ENCODE results near the gene CFAP53.

DNA sequence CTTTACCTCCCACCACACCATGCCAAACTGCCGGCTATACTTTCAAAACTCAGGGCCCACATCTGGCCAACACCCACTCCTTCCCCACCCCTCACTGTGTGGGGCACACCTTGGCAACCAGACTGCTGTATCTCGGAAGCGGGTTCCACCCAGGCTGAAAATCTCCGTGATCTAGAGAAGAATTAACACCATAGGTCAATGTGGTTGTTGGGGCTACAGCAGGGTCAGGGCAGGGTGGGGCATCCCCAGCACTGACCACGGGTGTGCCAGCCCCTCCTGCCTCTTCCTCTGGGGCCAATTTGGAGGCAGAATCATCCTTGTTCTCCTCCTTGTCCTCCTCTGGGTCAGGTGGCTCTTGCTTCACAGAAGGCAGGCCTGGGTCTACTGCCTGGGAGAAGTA, 6.3 kb upstream of the CFAP53 start:
- TF ChIP-seq CTCF (conservative IDR thresholded peaks at IDR 0.05; ENCODE audit: low read depth, low read length) (no peak), CEBPB (IDR thresholded peaks at IDR 0.05; ENCODE audit: low read depth, low read length) (no peak), POLR2A (IDR thresholded peaks at IDR 0.05; ENCODE audit: low read depth, low read length) (no peak), MXI1 (IDR thresholded peaks at IDR 0.05; ENCODE audit: borderline replicate concordance, low read depth, low read length) (no peak)
